Inflammatory macrophage treated with lipopolysaccharide for 1 hour (primary cell): ENCODE data around the gene EHHADH.
"Not testable (repeated sequence)": the region's sequence is repeated elsewhere in the genome, so short reads cannot be mapped to it uniquely, and the experiment has no call there.

Source experiments
- DNase-seq, 2 donors: peaks; one replicate each; pipeline ENCODE4 v3.0.0-alpha.2; 2020 to 2022

EHHADH gene

DNA sequence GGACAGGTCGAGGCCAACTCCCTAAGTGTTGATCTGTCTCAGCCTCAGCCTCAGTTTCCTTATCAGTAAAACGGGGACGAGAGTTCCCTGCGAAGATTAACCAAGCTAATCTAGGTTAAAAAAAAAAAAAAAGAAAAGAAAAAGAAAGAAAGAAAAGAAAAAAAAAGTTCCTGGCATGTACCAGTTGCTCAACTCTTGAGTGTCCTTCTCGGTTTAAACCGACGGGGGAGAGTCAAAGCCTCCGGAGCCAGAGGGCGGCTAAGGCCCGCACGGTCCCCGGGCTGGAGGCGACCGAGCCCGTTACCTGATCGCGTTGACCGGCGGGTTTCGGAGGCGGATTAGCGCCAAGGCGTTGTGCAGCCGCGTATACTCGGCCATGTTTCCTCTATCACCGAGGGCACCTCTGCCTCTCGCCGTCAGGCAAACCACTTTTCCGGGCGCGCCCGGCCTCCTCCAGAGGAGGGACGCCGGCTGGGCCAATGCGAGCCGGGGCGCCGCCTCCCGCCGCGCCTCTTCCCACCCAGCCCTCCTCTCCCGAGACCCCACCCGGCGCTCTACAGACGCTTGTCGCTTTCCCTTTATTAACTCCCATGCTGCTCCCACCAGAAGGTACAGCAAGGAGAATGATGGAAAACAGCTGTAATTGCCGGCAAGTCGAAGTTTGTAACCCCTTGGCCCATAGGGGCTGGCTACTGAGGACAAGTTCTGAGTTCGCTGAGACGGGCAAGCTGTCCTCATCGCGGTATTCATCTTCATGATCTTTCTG, at the start of gene EHHADH:
TSS of gene EHHADH (minus strand) at position 405 of the 766 bp plus-strand sequence. CDS start at position 378, 27 bp downstream.
- DNase-seq = peak; percentile 51 to 66

DNA sequence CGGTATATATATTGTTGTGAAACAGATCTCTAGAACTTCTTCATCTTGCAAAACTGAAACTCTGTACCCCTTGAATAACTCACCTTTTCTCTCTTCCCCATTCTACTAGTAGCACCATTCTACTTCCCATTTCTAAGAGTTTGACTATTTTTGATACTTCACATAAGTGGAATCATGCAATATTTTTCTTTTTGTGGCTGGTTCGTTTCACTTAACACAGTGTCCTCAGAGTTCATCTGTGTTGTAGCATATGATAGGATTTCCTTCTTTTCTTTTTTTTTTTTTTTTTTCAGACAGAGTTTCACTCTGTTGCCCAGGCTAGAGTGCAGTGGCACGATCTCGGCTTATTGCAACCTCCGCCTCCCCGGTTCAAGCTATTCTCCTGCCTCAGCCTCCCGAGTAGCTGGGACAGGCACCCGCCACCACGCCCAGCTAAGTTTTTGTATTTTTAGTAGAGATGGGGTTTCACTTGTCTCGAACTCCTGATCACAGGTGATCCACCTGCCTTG, 46.1 kb upstream of the EHHADH start:
- DNase-seq = peak; percentile 42 to 44

DNA sequence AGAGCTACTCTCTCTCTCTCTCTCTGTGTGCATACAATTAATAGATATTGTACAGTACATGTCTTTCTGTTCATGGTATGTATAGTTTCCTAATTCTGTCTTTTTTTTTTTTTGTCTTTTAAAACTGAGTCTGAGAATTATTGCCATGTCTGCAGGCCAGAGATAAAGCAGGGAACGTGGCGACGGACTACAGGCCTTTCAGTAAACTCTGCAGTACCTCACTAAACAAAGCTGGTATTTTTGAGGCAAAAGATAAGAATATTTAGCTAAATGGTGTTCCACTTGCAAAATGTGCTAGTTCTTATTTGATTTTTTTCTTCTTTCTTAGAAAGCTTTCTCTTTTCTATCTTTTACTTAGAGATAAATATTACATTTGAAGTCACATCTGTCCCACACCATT, 44.0 kb upstream of the EHHADH start:
- DNase-seq = no peak

DNA sequence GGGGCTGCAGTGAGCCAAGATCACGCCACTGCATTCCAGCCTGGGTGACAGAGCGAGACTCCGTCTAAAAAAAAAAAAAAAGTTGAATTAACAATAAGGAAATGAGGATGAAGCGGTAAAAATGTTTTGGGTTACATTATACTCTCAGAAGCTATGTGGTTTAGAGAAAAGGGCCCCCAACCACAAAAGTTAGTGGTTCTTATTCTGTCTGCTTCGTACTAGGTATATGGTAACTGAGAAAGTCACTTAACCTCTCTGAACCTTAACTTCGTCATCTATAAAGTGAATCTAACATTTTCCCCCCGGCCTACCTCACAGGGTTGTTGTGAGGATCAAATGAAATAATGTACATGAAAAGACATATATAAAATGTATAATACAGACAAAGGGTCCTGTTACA, 38.4 kb upstream of the EHHADH start:
- no peak for DNase-seq

DNA sequence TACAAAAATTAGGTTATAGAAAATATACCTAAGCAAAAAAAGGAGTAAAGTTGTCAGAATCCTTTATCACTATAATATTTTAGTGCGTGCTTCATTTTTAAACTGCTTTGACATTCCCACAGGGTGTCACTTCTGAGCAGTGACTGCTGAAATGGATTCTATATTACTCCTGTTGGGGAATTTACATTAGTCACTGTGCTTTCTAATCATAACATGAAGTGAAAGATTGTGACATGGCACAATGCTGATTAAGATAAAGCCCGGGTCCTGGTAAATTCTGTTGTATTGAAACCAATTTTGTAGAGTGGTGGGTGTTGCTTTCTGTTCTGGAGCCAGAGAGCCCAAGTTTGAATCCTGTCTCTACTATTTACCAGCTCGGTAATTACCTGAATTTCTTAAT, 36.4 kb upstream of the EHHADH start:
- DNase-seq = peak; percentile 32 to 52

DNA sequence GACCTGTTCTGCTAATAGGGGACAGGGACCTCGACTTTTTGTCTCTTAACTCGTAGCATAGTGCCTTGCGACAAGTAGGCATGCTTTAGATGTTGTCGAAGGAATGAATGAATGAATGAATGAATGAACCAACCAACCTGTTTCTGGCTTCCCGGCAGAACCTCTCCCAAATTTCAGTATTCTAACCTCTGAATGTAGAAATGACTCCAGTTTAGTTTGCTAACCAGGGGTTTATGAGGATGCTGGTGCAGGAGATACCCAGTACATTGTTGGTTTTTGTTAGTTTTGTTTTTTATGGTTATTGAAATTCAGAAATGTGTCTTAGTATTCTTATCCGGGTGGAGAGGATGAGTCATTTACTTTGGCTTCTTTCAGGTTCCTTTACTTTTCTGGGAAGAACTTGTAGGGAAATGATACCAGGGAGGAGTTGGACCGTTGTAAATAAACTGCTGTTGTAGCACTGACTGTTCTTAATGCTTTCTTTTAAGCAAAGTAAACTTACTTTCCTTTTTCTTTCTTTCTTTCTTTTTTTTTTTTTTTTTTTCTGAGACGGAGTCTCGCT, 29.6 kb upstream of the EHHADH start:
- DNase-seq = peak in 1 of 2 donors; percentile 6

DNA sequence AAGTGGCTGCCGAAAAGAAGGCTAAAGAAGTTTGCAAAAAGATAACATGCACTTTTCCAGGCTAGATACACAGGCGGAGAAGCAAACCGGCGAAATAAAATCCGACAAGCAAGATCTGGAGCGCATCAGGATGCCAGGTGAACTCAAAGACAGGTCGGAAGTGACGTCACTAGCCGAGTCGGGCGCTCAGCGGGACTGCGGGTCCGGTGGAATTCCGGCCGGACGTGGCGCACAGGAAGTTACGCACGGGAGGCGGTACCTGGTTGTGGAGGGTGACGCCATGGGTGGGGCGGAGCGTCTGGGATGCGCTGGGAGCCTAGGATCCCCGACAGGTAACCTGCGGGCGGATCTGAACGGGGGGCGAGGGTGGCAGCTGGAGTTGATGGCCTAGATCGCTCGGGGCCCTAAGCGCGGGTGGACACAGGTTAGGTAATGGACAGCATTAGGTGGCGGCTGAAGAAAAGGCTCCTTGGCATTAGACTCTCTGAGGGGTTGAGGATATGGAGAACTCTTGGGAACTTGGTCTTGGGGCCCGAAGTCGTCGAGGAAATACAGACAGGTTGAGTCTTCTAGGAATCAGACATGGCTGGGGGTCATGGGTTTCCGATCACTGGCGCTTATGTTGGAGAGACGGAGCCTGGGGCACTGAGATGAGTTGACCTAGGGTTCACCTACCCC, 29.0 kb upstream of the EHHADH start:
- peak; percentile 86 to 95 for DNase-seq

DNA sequence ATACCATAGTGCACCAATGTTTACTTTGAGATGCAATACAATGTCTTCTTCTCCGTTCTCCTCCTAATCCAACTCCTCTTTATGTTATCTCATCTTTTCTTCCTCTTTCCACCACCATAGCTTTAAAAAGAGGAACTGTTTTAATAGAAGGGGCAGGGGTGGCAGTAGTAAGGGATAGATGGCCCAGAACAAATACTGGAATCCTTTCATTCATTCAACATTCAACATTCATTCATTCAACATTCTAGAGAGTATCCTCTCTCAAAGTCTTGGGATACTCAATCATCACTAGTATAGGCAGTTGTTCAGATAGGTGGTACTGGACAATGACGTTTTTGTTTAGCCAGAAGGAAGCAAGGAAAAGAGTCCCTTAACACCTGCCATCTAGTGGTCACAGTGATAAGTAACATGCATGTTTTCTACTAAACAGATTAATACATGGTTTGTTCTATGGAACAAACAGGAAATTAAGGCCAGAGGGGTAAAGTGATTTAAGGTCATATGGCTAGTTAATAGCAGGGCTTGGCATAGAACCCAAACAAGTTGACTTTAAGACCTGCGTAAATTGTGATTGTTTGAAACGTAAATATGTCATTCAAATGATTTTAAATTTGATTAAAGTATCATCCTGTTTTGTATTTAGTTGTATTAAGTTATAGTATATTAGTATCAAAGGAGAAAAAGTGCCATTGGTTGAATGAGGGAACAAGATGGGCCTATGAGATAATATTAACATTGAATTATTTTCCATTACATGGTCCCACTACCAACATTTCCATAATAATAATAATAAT, 26.9 kb upstream of the EHHADH start:
- DNase-seq = peak; percentile 48 to 69

DNA sequence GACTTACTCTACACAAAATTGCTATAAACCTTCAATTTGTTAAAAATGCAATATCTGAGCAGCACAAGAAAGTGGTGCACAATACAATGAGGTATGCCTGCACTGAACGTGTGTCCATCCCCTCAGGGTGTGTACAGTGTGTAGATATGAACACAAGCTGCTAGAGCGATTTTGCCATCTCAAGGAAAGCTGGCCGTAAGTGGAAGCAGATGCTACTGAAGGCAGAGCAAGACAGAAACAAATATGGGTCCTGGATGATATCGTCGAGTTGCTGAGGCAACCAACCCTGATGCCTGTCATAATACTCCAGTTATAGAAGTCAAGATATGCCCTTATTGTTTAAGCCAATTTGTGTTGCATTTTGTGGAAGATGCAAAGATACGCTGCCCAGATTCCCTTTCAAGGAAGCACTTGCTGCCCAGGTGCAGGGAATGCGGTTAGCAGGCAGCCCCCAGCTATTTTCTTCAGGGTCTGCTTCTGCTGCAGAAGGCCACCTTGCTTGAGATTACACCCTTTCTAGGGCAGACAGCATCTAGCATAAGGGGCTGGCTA, 25.8 kb upstream of the EHHADH start:
- DNase-seq = no peak

DNA sequence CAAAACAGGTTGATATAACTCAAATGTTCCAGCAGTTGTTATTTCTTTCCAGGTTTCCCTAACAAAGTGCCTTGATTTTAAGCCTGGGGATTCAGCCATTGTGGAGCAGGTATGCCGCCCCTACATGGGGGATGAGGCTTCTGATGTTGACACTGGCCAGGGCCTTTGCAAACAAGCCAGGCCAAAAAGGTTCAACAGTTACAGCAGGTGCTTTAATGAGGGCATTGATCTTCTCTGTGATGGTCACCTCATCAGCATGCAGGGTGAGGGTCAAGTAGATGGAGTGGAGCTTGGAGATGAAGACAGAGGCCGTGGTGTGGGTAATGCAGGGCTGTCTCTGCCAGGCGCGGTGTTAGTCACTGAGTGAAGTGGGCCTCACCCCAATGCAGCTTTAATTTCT, 22.6 kb upstream of the EHHADH start:
- DNase-seq = no peak

DNA sequence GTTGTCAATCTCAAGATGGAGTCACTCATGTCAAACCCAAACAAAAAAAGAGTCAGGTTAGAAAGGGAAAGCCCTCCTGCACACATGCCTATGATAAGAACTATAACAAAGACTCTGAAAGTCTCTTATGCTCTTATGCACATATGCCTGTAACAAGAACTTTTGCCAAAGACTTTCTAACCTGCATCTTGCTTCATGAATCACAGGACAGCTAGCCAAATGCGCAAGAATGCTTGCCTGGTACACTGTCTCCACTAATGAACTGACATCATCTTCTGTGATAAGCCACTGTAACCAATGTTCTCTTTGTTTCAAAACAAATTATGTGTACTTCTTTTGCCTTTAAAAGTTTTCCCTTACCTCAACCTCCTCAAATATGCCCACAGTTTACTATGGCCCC, 18.2 kb upstream of the EHHADH start:
- DNase-seq = no peak

DNA sequence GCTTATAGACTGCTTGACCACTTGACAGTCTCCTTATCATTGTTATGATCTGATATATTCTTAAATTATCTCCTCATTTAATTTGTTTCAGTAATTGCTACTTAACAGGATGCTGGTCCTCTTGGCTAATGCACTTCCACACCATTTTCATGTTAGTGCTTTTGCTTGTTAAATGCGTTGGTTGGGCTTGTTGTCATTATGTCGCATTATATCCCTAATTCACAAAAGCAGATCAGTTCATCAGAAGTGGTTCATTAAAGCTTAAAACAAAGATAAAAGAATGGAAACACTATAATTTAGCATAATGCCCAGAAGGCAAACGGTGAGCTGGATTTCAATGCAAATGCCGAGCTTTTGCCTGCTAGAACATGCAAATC, 17.1 kb upstream of the EHHADH start:
- DNase-seq = no peak

DNA sequence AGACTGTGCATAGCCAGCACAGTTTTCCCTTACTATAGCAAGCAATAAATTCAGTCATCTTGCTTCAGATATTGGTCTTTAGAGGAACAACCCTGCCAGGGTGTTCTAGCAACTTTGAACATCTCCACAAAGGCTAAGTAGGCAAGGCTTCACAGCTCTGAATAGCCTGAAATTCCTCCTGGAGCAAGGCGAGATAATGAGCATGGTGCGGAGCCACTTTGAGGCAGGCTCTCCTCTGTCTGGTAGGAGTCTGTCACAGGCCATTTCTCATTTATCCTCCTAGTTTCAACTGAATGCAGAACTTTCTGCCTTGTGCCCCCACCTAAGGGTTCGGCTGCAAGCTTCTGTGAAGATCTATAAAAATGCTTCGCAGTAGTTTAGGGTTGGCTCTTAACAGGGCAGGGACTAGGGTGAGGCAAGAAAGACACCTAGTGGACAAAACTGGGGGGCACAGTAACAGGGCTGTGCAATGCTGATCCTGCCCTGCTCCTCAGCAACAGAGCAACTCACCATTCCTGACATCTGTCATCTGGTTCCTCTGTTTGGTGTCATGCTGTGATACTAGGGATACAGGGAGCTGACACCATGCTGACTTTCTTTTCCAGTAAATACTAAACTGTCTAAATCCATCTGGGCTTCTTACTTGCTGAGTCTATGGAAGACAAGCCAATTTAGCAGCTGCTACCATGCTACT, 16.6 kb upstream of the EHHADH start:
- DNase-seq = peak in 1 of 2 donors; percentile 7

DNA sequence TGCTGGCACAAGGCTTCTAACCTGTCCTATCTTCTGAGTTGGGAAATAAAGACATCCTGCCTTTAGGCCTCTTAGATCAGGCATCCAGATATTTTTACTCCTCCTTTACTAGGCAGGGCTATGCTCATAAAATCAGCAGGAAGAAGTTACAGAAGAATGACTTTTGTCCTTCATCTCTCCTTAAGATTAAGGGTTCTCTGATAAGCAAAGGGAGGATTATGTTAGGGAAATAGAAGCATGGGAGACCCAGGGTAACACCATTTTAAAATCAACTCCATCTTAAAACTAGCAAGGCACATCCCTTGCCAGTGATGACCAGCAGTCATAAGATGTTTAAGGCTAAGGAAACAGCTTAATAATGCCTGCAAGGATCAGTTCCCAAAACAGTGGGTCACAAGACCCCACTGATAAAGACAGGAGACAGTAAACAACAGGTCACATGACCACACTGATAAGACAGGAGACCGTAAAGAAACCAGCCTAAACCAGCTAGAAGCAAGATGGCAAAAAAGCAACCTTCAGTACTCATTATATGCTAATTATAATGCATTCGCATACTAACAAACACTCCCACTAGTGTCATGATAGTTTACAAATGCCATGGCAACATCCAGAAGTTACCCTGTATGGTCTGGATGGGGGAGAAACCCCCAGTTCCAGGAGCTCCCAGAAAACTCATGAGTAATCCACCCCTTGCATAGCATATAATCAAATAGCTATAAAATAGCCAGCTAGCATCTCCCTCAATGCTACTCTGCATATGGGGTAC, 14.5 kb upstream of the EHHADH start:
- DNase-seq = no peak

DNA sequence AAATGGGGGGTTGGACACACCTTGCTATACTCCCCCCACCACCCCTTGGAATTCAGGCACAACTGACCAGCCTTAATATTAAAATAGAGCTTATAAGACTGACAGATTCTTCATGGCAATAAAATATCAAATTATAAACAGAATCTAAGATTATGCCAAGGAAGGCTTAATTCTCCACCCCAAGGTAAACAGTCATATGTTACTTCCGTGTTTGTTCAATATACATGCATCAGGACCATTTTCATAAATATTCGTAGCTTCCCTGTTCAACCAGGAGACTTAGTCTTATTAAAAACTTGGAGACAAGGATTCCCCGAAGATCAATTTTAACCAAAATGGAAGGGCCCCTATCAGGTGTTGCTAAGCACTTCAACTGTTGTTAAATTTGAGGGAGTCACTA, 13.3 kb upstream of the EHHADH start:
- no peak for DNase-seq

DNA sequence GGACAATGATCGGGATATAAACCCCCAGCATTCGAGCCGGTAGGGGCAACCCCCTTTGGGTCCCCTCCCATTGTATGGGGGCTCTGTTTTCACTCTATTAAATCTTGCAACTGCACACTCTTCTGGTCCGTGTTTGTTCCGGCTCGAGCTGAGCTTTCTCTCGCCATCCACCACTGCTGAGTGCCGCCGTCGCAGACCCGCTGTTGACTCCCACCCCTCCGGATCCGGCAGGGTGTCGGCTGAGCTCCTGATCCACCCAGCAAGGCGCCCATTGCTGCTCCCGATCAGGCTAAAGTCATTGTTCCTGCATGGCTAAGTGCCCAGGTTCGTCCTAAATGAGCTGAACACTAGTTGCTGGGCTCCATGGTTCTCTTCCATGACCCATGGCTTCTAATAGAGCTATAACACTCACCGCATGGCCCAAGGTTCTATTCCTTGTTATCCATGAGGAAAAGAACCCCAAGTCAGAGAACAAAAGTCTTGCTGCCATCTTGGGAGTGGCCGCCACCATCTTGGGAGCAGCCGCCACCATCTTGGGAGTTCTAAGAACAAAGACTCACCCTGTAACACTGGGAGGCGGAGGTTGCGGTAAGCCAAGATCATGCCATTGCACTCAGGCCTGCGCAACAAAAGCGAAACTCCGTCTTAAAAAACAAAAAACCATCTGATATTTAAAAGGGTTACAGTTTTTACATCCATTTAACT, 11.2 kb upstream of the EHHADH start:
- DNase-seq = no peak

DNA sequence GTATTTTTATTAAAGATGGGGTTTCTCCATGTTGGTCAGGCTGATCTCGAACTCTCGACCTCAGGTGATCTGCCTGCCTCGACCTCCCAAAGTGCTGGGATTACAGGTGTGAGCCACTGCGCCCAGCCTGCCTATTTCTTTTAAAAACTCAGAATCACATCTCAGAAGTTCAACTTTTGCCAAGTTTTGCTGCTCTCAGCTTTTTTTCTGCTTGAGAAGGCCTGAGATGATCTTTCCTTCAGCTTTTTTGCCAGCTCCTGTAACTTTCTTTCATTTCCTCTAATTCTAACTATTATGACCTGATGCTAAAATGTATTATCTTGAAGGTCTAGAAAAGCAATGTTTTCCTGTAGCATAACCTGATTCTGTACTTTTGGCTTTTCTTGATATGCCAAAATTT, 9.6 kb upstream of the EHHADH start:
- DNase-seq = no peak

DNA sequence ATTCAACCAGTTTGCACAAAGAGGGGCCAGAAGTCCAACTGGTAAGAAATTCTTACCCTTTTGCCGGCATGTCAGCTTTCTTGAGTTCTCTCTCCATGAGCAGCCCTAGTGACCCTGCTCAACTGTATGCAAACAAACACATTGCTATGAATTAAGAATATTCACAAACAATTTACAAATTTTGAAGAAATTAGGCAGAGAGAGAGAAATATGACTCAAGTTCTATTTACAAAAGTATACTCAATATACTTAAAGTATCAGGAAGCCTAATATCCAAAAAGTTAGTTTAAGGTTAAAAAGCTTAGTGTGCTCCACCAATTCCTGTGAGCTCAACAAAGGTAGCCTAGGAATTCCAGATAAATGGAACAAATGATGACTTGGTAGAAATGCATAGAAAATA, 3.5 kb upstream of the EHHADH start:
- no peak for DNase-seq

DNA sequence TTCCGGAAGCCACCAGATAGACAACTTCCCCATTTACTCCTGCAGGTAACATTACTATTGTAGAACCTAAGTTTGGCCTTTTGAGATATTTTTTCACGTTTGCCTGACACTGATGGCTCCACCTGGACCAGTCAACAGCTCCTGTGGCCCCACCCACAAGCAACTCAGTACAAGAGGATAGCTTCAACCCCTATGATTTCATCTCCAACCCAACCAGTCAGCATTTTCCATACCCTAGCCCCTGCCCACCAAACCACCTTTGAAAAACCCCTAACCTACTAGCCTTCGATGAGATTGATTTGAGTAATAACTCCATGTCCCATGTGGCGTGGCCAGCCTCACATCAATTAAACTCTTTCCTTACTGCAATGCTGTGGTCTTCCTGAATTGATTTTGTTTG, 950 bp upstream of the EHHADH start:
- no peak for DNase-seq

DNA sequence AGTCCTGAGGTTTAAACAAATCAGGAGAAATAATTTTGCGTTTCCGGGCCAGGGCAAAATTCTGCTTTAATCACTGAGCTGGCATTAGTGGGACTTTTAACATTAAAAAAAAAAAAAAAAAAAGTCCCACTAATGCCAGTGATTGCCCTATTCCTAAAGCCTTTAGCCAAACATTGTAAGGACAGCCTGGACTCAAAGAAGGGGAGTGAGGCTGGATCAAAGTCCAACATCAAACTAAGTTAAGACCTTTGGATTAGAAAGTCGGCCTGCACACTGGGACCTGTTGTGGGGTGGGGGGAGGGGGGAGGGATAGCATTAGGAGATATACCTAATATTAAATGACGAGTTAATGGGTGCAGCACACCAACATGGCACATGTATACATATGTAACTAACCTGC, 716 bp downstream of the EHHADH start:
- not testable (repeated sequence) for DNase-seq

DNA sequence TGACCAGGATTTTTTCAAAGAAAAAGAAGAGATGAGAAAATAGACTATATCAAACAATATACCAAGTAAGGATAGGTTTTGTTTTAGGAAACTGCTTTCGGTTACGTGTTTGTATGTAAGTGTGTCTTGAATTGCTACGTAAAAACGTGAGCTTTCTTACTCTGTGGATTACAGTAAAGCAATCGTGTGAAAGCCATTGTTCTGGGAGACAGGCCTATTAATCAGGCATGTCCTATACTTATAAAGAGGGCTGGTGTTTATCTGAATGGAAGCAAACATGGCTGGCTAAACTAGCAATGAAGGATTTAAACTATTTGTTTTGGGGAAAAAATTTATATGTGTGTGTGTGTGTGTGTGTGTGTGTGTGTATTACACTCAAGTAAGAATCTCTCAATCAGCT, 2.6 kb downstream of the EHHADH start:
- no peak for DNase-seq
